ENCODE results near the gene FNDC10. TPM values are rescaled to one million over a fixed set of nuclear protein-coding genes. Genes with fewer than 3 reads are reported as not detected.

FNDC10 gene
- total RNA-seq, 1 experiment from 2014 or later, result 8.4 TPM

- H4K20me1 ChIP-seq (ENCODE audit: insufficient read depth), result peaks cover 40% of the 10 kb centered on the region; the same call in 1 of the 2 replicates
- H3K4me3 ChIP-seq (replicated peaks in 1 of 2; ENCODE audit: low read depth in 1 of 2, low read length in 2 of 2), result no peak overlapping the region
- H3K9ac ChIP-seq (ENCODE audit: low read length), result no peak overlapping the region
- ATAC-seq (no peak), DNase-seq (ENCODE audit: low read depth, low spot score) (no peak)
- intact Hi-C loops (cut with micrococcal nuclease), result no loop called here
- H3K9me3 ChIP-seq (ENCODE audit: control insufficient read depth in 1 of 2, insufficient read depth in 1 of 2, low read depth in 1 of 2, low read length in 2 of 2), result no peaks in the 10 kb centered on the region
- TF ChIP-seq ZFX (IDR thresholded peaks at IDR 0.05) (no peak), EGR1 (IDR thresholded peaks at IDR 0.05; ENCODE audit: low read depth) (no peak), SRF (IDR thresholded peaks at IDR 0.05; ENCODE audit: low read depth) (no peak), ZNF274 (IDR thresholded peaks at IDR 0.05; ENCODE audit: low read depth, low read length) (no peak), CEBPB (IDR thresholded peaks at IDR 0.05; ENCODE audit: low read depth) (no peak), YY1 (IDR thresholded peaks at IDR 0.05; ENCODE audit: extremely low read depth, insufficient replicate concordance, low read depth, low read length) (no peak), RAD21 (IDR thresholded peaks at IDR 0.05; ENCODE audit: low read depth) (no peak)
- TF ChIP-seq, protein P1, sequence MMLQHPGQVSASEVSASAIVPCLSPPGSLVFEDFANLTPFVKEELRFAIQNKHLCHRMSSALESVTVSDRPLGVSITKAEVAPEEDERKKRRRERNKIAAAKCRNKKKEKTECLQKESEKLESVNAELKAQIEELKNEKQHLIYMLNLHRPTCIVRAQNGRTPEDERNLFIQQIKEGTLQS (IDR thresholded peaks at IDR 0.05), result no peak
- ChIA-PET POLR2A (no interaction called here), RAD21 (ENCODE audit: low non-redundant PET in 1 of 2, low total read pairs in 2 of 2, uncharacterized antibody in 2 of 2, unreplicated experiment in 2 of 2) (no interaction called here), CTCF (no interaction called here)
- H3K36me3 ChIP-seq (ENCODE audit: control insufficient read depth in 1 of 2, insufficient read depth in 2 of 2, low read length in 2 of 2), result peaks cover 12 to 44% of the 10 kb centered on the region in 2 experiments
- peaks cover 4 to 5% of the 10 kb centered on the region in 2 experiments for H3K4me1 ChIP-seq (ENCODE audit: control insufficient read depth in 1 of 2, insufficient read depth in 2 of 2, low read length in 2 of 2)
- no peaks in the 10 kb centered on the region for H3K27me3 ChIP-seq (ENCODE audit: insufficient read depth, low read length)
- no TSS peak for BruUV-seq (replicated peaks)
- no peaks in the 10 kb centered on the region for H3K9me2 ChIP-seq (ENCODE audit: insufficient read depth)
- no peak overlapping the region for H2AFZ ChIP-seq (ENCODE audit: low read depth, low read length, poor library complexity, severe bottlenecking)
- no peak overlapping the region for H3K4me2 ChIP-seq (ENCODE audit: low read length)
- no peak overlapping the region for H3K27ac ChIP-seq (ENCODE audit: low read depth, low read length)
- peaks cover 100% of the 10 kb centered on the region for H3K79me2 ChIP-seq (ENCODE audit: insufficient read depth, low read length)
Observed at GRCh38 chr1:1567891-1568291, 32.0 kb downstream of the FNDC10 start.

- ChIA-PET CTCF (no interaction called here), POLR2A (no interaction called here), RAD21 (ENCODE audit: low non-redundant PET in 1 of 2, low total read pairs in 2 of 2, uncharacterized antibody in 2 of 2, unreplicated experiment in 2 of 2) (no interaction called here)
- no peak overlapping the region; the same call in 1 of the 2 replicates for H3K27ac ChIP-seq (ENCODE audit: low read depth, low read length)
- ATAC-seq (no peak), DNase-seq (ENCODE audit: low read depth, low spot score) (no peak)
- no TSS peak for BruUV-seq (replicated peaks)
- no peaks in the 10 kb centered on the region for H3K27me3 ChIP-seq (ENCODE audit: insufficient read depth, low read length)
- no peaks in the 10 kb centered on the region for H3K9me3 ChIP-seq (ENCODE audit: control insufficient read depth in 1 of 2, insufficient read depth in 1 of 2, low read depth in 1 of 2, low read length in 2 of 2)
- no peaks in the 10 kb centered on the region for H3K9me2 ChIP-seq (ENCODE audit: insufficient read depth)
- peaks cover 40% of the 10 kb centered on the region; the same call in 1 of the 2 replicates for H4K20me1 ChIP-seq (ENCODE audit: insufficient read depth)
- intact Hi-C loops (cut with micrococcal nuclease), result no loop called here
- peaks cover 12 to 45% of the 10 kb centered on the region in 2 experiments for H3K36me3 ChIP-seq (ENCODE audit: control insufficient read depth in 1 of 2, insufficient read depth in 2 of 2, low read length in 2 of 2)
- no peak overlapping the region for H2AFZ ChIP-seq (ENCODE audit: low read depth, low read length, poor library complexity, severe bottlenecking)
- H3K79me2 ChIP-seq (ENCODE audit: insufficient read depth, low read length), result peaks cover 100% of the 10 kb centered on the region
- no peak overlapping the region for H3K4me3 ChIP-seq (replicated peaks in 1 of 2; ENCODE audit: low read depth in 1 of 2, low read length in 2 of 2)
- no peak overlapping the region for H3K9ac ChIP-seq (ENCODE audit: low read length)
- no peak overlapping the region for H3K4me2 ChIP-seq (ENCODE audit: low read length)
- no peaks in the 10 kb centered on the region for H3K4me1 ChIP-seq (ENCODE audit: control insufficient read depth in 1 of 2, insufficient read depth in 2 of 2, low read length in 2 of 2)
- TF ChIP-seq FOSL1 (IDR thresholded peaks at IDR 0.05; ENCODE audit: low read depth) (no peak), CEBPB (IDR thresholded peaks at IDR 0.05; ENCODE audit: low read depth) (no peak), CBX3 (IDR thresholded peaks at IDR 0.05; ENCODE audit: low read depth) (no peak), SP1 (IDR thresholded peaks at IDR 0.05; ENCODE audit: low read depth) (no peak), TCF7L2 (IDR thresholded peaks at IDR 0.05; ENCODE audit: borderline replicate concordance, extremely low read depth, insufficient read depth, insufficient read length) (no peak), POLR2AphosphoS5 (IDR thresholded peaks at IDR 0.05; ENCODE audit: low read depth, low read length) (no peak), ZNF274 (IDR thresholded peaks at IDR 0.05; ENCODE audit: low read depth, low read length) (no peak), EZH2 (IDR thresholded peaks at IDR 0.05) (no peak), EGR1 (IDR thresholded peaks at IDR 0.05; ENCODE audit: low read depth) (no peak), JUND (IDR thresholded peaks at IDR 0.05) (no peak), REST (IDR thresholded peaks at IDR 0.05; ENCODE audit: low read depth) (no peak), EZH2phosphoT487 (IDR thresholded peaks at IDR 0.05; ENCODE audit: borderline replicate concordance) (no peak)
- TF ChIP-seq, protein P1 (IDR thresholded peaks at IDR 0.05), result no peak
Observed at GRCh38 chr1:1567152-1567875, 32.6 kb downstream of the FNDC10 start.

All from HCT116 (cell line).